T47D (cell line): ENCODE results near the gene TLN1.

Source experiments
- DNase-seq, 2 experiments: peaks; one replicate each; pipeline versions ENCODE4 v3.0.0 to v3.0.0-alpha.2; 2011 to 2012; ENCODE audit warnings: low read depth in 1 of 2, low spot score in 1 of 2
- JUND ChIP-seq: IDR thresholded peaks from 2 replicates; pipeline ENCODE4 v1.6.1; 2012; ENCODE audit warnings: low read depth
- in situ Hi-C: cut with HindIII; loops from 2 replicates; pipeline ENCODE4 v1.10.0; 2016; ENCODE audit warnings: low sequenced_read_pairs, low pct_unique_long_range_greater_than_20kb

TLN1 gene, protein sequence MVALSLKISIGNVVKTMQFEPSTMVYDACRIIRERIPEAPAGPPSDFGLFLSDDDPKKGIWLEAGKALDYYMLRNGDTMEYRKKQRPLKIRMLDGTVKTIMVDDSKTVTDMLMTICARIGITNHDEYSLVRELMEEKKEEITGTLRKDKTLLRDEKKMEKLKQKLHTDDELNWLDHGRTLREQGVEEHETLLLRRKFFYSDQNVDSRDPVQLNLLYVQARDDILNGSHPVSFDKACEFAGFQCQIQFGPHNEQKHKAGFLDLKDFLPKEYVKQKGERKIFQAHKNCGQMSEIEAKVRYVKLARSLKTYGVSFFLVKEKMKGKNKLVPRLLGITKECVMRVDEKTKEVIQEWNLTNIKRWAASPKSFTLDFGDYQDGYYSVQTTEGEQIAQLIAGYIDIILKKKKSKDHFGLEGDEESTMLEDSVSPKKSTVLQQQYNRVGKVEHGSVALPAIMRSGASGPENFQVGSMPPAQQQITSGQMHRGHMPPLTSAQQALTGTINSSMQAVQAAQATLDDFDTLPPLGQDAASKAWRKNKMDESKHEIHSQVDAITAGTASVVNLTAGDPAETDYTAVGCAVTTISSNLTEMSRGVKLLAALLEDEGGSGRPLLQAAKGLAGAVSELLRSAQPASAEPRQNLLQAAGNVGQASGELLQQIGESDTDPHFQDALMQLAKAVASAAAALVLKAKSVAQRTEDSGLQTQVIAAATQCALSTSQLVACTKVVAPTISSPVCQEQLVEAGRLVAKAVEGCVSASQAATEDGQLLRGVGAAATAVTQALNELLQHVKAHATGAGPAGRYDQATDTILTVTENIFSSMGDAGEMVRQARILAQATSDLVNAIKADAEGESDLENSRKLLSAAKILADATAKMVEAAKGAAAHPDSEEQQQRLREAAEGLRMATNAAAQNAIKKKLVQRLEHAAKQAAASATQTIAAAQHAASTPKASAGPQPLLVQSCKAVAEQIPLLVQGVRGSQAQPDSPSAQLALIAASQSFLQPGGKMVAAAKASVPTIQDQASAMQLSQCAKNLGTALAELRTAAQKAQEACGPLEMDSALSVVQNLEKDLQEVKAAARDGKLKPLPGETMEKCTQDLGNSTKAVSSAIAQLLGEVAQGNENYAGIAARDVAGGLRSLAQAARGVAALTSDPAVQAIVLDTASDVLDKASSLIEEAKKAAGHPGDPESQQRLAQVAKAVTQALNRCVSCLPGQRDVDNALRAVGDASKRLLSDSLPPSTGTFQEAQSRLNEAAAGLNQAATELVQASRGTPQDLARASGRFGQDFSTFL (N-terminal part only)

DNA sequence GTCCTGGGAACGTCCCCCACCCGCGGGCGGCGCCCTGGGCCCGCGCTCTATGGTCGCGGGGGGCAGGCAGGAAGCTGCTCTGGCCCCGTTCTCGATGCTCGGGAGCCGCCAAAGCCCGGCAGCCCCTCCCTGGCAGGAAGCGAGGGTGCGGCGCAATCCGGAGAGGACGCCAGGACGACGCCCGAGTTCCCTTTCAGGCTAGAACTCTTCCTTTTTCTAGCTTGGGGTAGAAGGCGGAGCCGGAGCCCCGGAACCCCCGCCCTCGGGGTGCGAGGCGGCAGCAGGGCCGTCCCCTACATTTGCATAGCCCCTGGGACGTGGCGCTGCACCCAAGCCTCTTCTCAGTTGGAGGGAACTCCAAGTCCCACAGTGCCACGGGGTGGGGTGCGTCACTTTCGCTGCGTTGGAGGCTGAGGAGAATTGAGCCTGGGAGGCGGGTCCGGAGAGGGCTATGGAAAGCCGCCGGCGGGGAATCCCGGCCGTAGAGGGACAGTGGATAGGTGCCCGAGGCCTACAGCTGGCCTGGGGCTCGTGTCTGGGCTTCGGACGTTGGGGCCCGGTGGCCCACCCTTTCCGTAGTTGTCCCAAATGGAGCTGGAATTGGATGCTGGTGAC is at the start of gene TLN1, which contains the start of gene CREB3:
TLN1 (minus strand) TSS at position 11 of the 615 bp plus-strand sequence. CDS start 6,501 bp downstream, outside the sequence.
CREB3 (plus strand) TSS at position 482 of the 615 bp plus-strand sequence; CDS start at position 589, 107 bp downstream.
- DNase-seq, result peak; percentile 88 to 98
- TF ChIP-seq JUND, result no peak
- in situ Hi-C loops, result no loop called here

DNA sequence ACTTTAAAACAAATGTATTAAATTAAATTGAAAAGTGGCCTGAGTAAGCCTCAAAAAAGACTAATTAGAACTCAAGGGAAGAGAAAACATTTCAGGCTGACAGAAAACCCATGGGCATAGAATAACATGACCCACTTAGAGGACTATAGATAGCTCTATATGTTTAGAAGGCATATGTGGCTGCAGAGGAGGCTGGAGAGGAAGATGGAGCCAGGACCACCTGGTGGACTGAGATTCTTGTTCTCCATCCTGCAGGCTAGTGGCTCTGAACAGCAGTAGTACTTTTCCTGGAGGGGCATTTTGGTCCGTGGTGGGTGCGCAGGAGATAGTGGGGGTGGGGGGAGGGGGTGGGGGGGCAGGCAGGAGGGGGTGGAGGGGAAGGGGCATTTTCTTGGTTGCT is 49.1 kb upstream of the TLN1 start:
- in situ Hi-C loops, result no loop called here
- DNase-seq, result no peak
- no peak for TF ChIP-seq JUND

DNA sequence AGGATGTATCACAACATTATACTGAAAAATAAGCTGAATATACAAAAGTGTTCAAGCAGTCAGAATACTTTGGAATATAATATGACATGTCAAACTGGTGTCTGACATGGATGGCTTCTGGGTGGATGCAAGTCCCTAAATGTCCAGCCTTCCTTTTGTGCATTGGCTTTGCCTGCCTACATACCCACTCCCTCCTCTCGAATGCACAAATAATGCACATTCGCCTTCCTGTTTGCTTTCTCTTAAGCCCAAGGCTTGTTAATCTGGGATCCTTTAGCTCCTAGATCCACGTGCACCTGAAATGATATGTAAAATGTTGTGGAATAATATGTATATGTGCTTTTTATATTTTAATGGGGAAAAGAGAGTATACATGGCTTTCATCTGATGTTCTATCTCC is 46.5 kb upstream of the TLN1 start:
- no peak for TF ChIP-seq JUND
- in situ Hi-C loops, result no loop called here
- DNase-seq, result no peak

DNA sequence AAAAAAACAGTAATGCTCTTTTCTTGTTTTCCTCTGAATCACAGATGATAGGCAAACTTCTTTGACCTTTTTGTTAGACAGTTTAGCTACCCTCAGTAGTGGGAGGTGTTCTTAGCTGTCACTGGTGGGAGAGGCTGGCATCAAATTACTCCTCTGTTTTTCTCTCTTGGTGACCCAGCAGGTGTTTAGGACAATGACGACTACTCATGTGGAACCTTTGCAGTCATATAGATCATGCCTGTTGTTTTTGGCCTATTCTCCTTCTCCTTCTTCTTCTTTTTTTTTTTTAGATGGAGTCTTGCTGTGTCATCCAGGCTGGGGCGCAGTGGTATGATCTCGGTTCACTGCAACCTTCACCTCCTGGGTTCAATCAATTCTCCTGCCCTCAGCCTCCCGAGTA is 44.0 kb upstream of the TLN1 start:
- DNase-seq, result no peak
- in situ Hi-C loops, result no loop called here
- TF ChIP-seq JUND, result no peak

DNA sequence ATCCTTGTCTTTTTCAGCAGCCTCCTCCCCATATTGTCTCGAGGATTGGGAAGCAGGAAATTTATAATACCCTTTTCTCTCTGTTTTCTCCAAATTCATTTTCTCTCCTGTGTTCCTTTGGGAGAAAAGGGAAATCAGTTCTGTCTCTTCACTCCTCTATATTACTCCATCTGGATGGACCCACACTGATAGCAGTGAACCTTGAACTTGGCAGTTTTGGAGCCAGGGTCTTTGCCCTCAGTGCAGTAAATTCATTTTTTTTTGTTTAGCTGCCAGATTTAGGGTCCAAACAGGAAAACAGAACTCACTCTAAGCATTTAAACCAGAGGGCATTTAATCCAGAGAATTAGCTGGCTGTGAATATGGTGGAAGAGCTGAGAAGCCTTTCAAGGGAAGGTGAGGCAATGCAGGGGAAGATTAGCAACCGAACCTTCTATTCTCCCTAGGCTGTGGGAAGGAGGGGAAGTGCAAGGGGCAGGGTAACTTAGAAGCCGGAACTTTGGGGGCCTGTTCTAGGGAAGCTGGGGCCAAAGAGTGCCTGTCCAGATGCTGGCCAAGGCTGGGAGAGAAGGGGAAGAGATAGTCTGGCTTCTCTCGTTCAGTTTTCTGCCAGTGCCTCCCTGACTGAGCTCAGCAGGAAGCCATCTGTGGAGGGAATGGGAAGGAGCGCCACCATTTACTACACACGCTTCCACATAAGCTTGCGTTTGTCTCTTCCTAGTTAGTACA is 43.1 kb upstream of the TLN1 start:
- in situ Hi-C loops, result no loop called here
- TF ChIP-seq JUND, result no peak

DNA sequence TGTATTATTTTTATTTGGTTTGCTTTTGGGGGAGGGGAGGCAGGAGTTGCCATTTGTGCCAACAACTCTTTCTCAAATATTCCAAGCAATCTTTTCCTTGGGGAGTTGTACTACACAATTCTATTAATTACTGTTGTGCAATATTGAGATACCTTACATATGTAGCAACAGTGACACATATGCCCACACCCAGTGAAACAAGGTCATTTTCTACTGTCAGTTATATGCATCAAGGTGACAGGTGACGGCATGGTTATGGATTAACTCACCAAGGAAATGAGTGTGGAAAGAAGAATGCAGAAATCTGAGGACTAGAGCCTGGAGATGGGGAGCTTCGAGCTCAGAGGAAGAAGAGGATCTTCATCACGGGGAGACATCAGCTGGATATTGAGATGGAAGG is 39.9 kb upstream of the TLN1 start:
- no peak for DNase-seq
- in situ Hi-C loops, result no loop called here
- TF ChIP-seq JUND, result no peak

More for the DNA sequence above, 43.1 kb upstream of the TLN1 start:
- no peak for DNase-seq

DNA sequence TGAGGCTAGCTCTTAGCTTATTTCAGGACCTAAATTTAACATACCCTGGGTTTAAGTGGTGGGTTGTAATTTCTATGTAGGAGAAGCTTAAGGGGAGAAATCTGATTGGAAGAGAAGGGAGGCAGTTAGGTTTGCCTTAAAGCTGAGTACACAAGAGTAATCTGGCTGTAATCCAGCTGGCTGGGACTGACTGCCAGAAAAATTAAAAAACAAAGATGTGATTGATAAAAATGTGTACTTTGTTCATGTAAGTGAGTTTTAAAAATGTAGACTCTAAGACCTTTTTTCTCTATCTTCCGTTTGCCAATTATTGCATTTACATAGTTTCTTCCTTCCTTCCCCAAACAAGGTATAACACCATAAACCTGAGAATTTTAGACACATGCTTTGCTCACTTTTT is 39.5 kb upstream of the TLN1 start:
- TF ChIP-seq JUND, result no peak
- DNase-seq, result peak; percentile 26 to 82
- in situ Hi-C loops, result no loop called here

DNA sequence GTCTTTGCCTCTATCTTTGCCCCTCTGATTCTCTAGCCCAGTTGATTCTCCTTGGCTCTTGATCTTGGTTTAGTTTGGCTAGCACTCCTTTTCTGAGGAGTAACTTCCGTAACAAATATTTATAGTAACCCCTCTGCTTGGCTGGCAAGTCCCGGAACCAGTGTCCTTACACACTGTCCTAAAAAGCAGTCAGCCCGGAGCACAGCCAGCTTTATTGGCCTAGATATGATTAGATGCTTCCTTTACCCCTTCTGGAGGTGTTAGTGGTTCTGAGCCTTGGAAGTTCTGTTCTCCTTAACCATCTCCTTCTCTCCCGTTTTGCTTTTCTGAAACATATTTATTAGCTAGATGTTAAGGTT is 39.1 kb upstream of the TLN1 start:
- in situ Hi-C loops, result no loop called here
- DNase-seq, result no peak
- TF ChIP-seq JUND, result no peak

DNA sequence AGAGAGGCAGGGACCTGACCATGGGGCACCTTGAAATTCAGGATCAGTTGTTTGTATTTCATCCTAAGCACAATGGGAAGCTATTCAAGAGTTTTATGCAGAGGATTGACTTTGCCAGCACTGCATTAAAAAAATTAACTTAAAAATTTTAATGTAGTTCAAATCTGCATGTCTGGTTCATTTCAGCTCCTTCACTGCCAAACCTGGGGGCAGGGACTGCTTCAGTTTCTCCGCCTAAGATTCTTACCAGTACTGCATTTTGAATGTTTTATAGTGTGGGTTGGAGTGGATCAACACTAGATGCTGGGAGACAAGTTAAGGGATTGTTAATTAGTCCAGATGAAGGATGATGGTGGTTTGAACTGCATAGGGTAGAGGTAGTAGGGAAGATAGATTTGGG is 37.8 kb upstream of the TLN1 start:
- DNase-seq, result no peak
- in situ Hi-C loops, result no loop called here
- no peak for TF ChIP-seq JUND

DNA sequence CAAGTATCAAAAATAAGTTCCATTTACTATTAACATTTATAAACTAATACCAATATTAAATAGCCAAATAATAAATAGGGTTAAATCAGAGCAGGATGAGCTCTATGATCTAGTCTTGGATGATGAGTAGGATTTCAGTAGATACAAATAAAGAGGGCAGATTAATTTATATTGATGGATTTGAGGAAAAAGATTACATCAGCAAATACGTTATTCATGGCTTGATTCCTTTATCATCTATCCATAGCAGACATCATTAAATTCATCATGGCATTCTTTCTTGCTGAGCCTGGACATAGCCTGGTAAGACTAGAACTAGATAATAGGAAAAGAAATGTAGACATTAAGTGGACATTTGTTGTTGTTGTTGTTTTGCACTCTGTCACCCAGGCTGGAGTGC is 35.5 kb upstream of the TLN1 start:
- in situ Hi-C loops, result no loop called here
- no peak for TF ChIP-seq JUND
- DNase-seq, result no peak

DNA sequence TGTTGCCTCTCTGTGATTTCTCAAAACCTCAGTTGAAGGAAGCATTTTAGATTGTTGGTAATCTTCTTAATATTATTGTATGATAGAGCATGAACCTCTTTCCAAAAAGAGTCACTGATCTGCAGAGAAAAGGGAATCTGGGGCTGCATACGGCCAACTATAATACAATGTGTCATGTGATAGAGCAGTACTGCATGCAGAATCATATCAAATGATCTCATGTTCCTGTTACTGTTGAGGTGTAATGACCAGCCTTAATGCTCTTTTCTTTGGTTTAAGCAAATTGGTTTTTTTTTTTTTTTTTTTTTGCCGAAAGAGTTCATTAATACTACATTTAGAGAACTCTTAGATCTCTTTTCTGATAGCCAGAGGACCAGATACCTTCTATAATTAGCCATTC is 35.0 kb upstream of the TLN1 start:
- in situ Hi-C loops, result no loop called here
- TF ChIP-seq JUND, result no peak
- no peak for DNase-seq
